Ovary (tissue), 9 donors: ENCODE measurements around the gene OLFML2A. TPM values are rescaled to one million over a fixed set of nuclear protein-coding genes. Genes with fewer than 3 reads are reported as not detected.

Experiments
- DNase-seq, 5 donors: peaks; one replicate each; pipeline ENCODE4 v3.0.0-alpha.2; 2019 to 2020
- H3K27ac ChIP-seq, 2 donors: fragments of 200-600 bp; one replicate each; pipeline versions ENCODE4 v1.5.1 to v1.8.0; 2019 to 2022
- H3K27me3 ChIP-seq: fragments of 200-600 bp; one replicate; pipeline ENCODE4 v1.8.0; 2022
- H3K36me3 ChIP-seq: fragments of 200-600 bp; sonication (generic); one replicate; pipeline ENCODE4 v1.5.1; 2019
- H3K4me1 ChIP-seq: one replicate; pipeline ENCODE4 v1.8.1; 2013; ENCODE audit warnings: mild to moderate bottlenecking, moderate library complexity; ENCODE audit not compliant: insufficient read depth
- H3K4me3 ChIP-seq: fragments of 200-600 bp; sonication (generic); one replicate; pipeline ENCODE4 v1.5.1; 2017
- H3K9me3 ChIP-seq, 2 donors: fragments of 200-600 bp in 1 of 2; sonication (generic) in 1 of 2; one replicate each; pipeline versions ENCODE4 v1.5.1 to v1.8.1; 2013 to 2019; ENCODE audit warnings: mild to moderate bottlenecking in 1 of 2, moderate library complexity in 1 of 2
- CTCF ChIP-seq, 3 donors: fragments of 450-650 bp in 2 of 3; fragments of 200-600 bp in 1 of 3; IDR thresholded peaks; one replicate each; pipeline versions ENCODE4 v1.5.1 to v1.8.0; 2016 to 2022; ENCODE audit warnings: antibody characterized with exemption in 3 of 3, mild to moderate bottlenecking in 1 of 3
- EP300 ChIP-seq: sonication (generic); formaldehyde crosslinking; IDR thresholded peaks from one replicate; pipeline ENCODE4 v1.6.1; 2017; ENCODE audit warnings: antibody characterized with exemption
- POLR2A ChIP-seq: fragments of 450-650 bp; IDR thresholded peaks from one replicate; pipeline ENCODE4 v1.6.1; 2017; ENCODE audit warnings: antibody characterized with exemption, mild to moderate bottlenecking, moderate library complexity
- WGBS, 3 donors: extraction: QIAGEN DNeasy Blood & Tissue Kit in 1 of 3; methylation state at CpG; one replicate each; pipeline versions ENCODE4 v1.1.5 to v1.1.7; 2013 to 2017; 5-methylcytosine and 5-hydroxymethylcytosine counted together
- intact Hi-C, 4 donors: fragments of 100-400 bp; cut with DNase I; formaldehyde crosslinking; loops; one replicate each; pipeline versions ENCODE4 v1.11.0 to v1.15.1; 2022 to 2023
- polyA plus RNA-seq, 2 donors: library from polyadenylated mRNA; stranded (reverse); fragments of 200-250 nt in 1 of 2; fragments of 350-450 nt in 1 of 2; fragmentation: Illumina TruSeq in 1 of 2; extraction: RNeasy Lipid Tissue Mini Kit (QIAGEN cat#74804) in 1 of 2; gene quantifications; one replicate each; pipeline ENCODE4 v1.2.3, GENCODE V29; 2013 to 2014
- total RNA-seq, 7 donors: library from RNA; depleted of rRNA in 2 of 7; stranded (reverse); fragments of >200 nt in 2 of 7; fragmentation: NEBNext Ultra II Directional in 3 of 7; extraction: Animal tissue kit (Norgen Biotek cat#: 25700) in 3 of 7; gene quantifications; one replicate each; pipeline versions ENCODE4 v1.1.0 to v1.2.4, GENCODE V29; 2016 to 2023
- donor health status: DM: no; HTN: no; CAD: no; lungs with moderate emphysema.
- donor health status: DM: no; HTN: no; CAD: no.
- donor health status: Bipolar disorder and iron deficiency.
- donor health status: DM: yes; HTN: yes; CAD: no.
- donor health status: DM: no; HTN: no; CAD: no.
- donor health status: DM: yes; HTN: yes; CAD: no.

OLFML2A gene
- total and polyA plus RNA-seq, 9 donors: 14.7 to 63.4 (median 31.0) TPM

GRCh38 chr9:124800306-124801259 is 23.6 kb downstream of the OLFML2A start:
- Histone ChIP-seq H3K9me3 (no peaks in the 10 kb centered on the region), H3K4me3 (no peak overlapping the region), H3K4me1 (peaks cover 5% of the 10 kb centered on the region), H3K27ac (no peak overlapping the region), H3K36me3 (no peaks in the 10 kb centered on the region), H3K27me3 (no peaks in the 10 kb centered on the region)
- intact Hi-C loops: no loop called here
- 44 to 59% (median 57%) methylated on average over 15 of the region's 15 CpGs for WGBS, 3 donors
- TF ChIP-seq CTCF (IDR thresholded peaks at IDR 0.05): no peak
- no peak for TF ChIP-seq POLR2A
- TF ChIP-seq EP300: no peak
- no peak for DNase-seq

GRCh38 chr9:124801356-124801755 is 24.4 kb downstream of the OLFML2A start:
- no peak overlapping the region for H3K27ac ChIP-seq
- no peak for DNase-seq
- 86 to 97% (median 90%) methylated on average over 6 of the region's 6 CpGs for WGBS, 3 donors
- H3K4me3 ChIP-seq: no peak overlapping the region
- H3K4me1 ChIP-seq: peaks cover 5% of the 10 kb centered on the region
- no peaks in the 10 kb centered on the region for H3K36me3 ChIP-seq
- intact Hi-C loops: no loop called here
- no peaks in the 10 kb centered on the region for H3K27me3 ChIP-seq
- H3K9me3 ChIP-seq: no peaks in the 10 kb centered on the region
- TF ChIP-seq EP300: no peak
- no peak for TF ChIP-seq CTCF (IDR thresholded peaks at IDR 0.05)
- no peak for TF ChIP-seq POLR2A

- DNase-seq: no peak
- Histone ChIP-seq H3K36me3 (no peaks in the 10 kb centered on the region), H3K27ac (no peak overlapping the region), H3K4me3 (no peak overlapping the region), H3K9me3 (no peaks in the 10 kb centered on the region), H3K27me3 (no peaks in the 10 kb centered on the region), H3K4me1 (peaks cover 5% of the 10 kb centered on the region)
- WGBS, 3 donors: 56 to 80% (median 65%) methylated on average over 3 of the region's 3 CpGs
- intact Hi-C loops: no loop called here
- TF ChIP-seq EP300: no peak
- no peak for TF ChIP-seq POLR2A
- TF ChIP-seq CTCF (IDR thresholded peaks at IDR 0.05): no peak
These were observed 25.5 kb downstream of the OLFML2A start for GRCh38 chr9:124802426-124802825.

- Histone ChIP-seq H3K4me3 (no peak overlapping the region), H3K4me1 (peaks cover 5% of the 10 kb centered on the region), H3K27ac (no peak overlapping the region), H3K27me3 (no peaks in the 10 kb centered on the region), H3K9me3 (no peaks in the 10 kb centered on the region), H3K36me3 (no peaks in the 10 kb centered on the region)
- TF ChIP-seq POLR2A: no peak
- no peak for TF ChIP-seq EP300
- TF ChIP-seq CTCF (IDR thresholded peaks at IDR 0.05): no peak
- no peak for DNase-seq
- intact Hi-C loops: no loop called here
- WGBS, 3 donors: 94 to 97% (median 94%) methylated on average over 8 of the region's 8 CpGs
These were observed 27.0 kb downstream of the OLFML2A start for GRCh38 chr9:124803911-124804310.
